HL-60 (cell line): ENCODE data around the gene ATP6V1B1.

Experiments used
- CTCF ChIP-seq: IDR thresholded peaks from one replicate; pipeline ENCODE4 v1.5.1; 2011; ENCODE audit warnings: low read length, control low read depth, inconsistent platforms; ENCODE audit not compliant: insufficient read depth
- GABPA ChIP-seq: IDR thresholded peaks from 2 replicates; pipeline ENCODE4 v1.6.1; 2012; ENCODE audit warnings: low read depth
- POLR2AphosphoS5 ChIP-seq: IDR thresholded peaks from 2 replicates; pipeline ENCODE4 v1.6.1; 2012; ENCODE audit warnings: low read depth
- REST ChIP-seq: IDR thresholded peaks from 2 replicates; pipeline ENCODE4 v1.6.1; 2012; ENCODE audit warnings: low read depth; ENCODE audit not compliant: insufficient replicate concordance
- SPI1 ChIP-seq: IDR thresholded peaks from 2 replicates; pipeline ENCODE4 v1.6.1; 2012; ENCODE audit warnings: low read depth, mild to moderate bottlenecking, borderline replicate concordance

GRCh38 chr2:70985956-70986355 lies 50.3 kb downstream of the ATP6V1B1 start:
- no peak for TF ChIP-seq CTCF
- TF ChIP-seq POLR2AphosphoS5: no peak
- no peak for TF ChIP-seq GABPA
- no peak for TF ChIP-seq SPI1
- TF ChIP-seq REST: no peak
